B cell (primary cell): ENCODE results near the gene RGR. TPM values are rescaled to one million over a fixed set of nuclear protein-coding genes. Genes with fewer than 3 reads are reported as not detected.

ENCODE experiments used
- ATAC-seq: fragments of 200-7000 bp; cut with Tn5 transposase; one replicate; pipeline ENCODE4 v1.10.0; 2021; ENCODE audit warnings: low read depth, mild to moderate bottlenecking, moderate number of reproducible peaks, moderate library complexity
- CTCF ChIA-PET: fragments of 350-600 bp; sonication (Branson Sonifier 250); formaldehyde crosslinking; loops from one replicate; lab custom pipeline; 2021; ENCODE audit warnings: antibody characterized with exemption, inconsistent platforms; lab: Charles Lee
- POLR2A ChIA-PET: fragments of 350-600 bp; sonication (Branson Sonifier 250); formaldehyde crosslinking; loops from one replicate; lab custom pipeline; 2021; ENCODE audit warnings: antibody characterized with exemption; lab: Charles Lee
- DNase-seq: peaks from one replicate; pipeline ENCODE4 v3.0.0; 2013
- H2AFZ ChIP-seq: 2 replicates; pipeline ENCODE4 v1.6.1; 2012; ENCODE audit warnings: mild to moderate bottlenecking, low read depth, low read length; ENCODE audit not compliant: insufficient read depth, poor library complexity, severe bottlenecking
- H3K27ac ChIP-seq, 2 donors: 1 replicate in 1 of 2; 2 replicates in 1 of 2; pipeline ENCODE4 v1.5.1; 2012 to 2013; ENCODE audit warnings: low read length in 2 of 2, mild to moderate bottlenecking in 2 of 2, moderate library complexity in 1 of 2
- H3K27me3 ChIP-seq, 4 experiments: fragments of 200-600 bp in 1 of 4; sonication (generic) in 1 of 4; replicated peaks in 1 of 4; 1 replicate in 2 of 4; 2 replicates in 2 of 4; pipeline versions ENCODE4 v1.6.1 to v1.7.0; 2013 to 2016; ENCODE audit warnings: low read length in 3 of 4, mild to moderate bottlenecking in 2 of 4, mixed read lengths in 1 of 4, moderate library complexity in 1 of 4; ENCODE audit not compliant: insufficient read depth in 4 of 4, control insufficient read depth in 3 of 4; ENCODE audit errors: control extremely low read depth in 1 of 4
- H3K36me3 ChIP-seq, 2 experiments: replicated peaks in 1 of 2; 1 replicate in 1 of 2; 2 replicates in 1 of 2; pipeline versions ENCODE4 v1.6.1 to v1.7.1; 2013; ENCODE audit warnings: low read length in 1 of 2; ENCODE audit not compliant: insufficient read depth in 2 of 2, control insufficient read depth in 1 of 2; ENCODE audit errors: control extremely low read depth in 1 of 2, extremely low read depth in 1 of 2
- H3K4me1 ChIP-seq, 2 donors: fragments of 200-600 bp in 1 of 2; sonication (generic) in 1 of 2; 1 replicate in 1 of 2; 2 replicates in 1 of 2; pipeline versions ENCODE4 v1.5.1 to v1.6.1; 2013 to 2017; ENCODE audit warnings: low read length in 2 of 2; ENCODE audit not compliant: control insufficient read depth in 2 of 2, insufficient read depth in 2 of 2
- H3K4me2 ChIP-seq: replicated peaks from 2 replicates; pipeline ENCODE3; 2012; ENCODE audit warnings: mild to moderate bottlenecking, low read depth, low read length; ENCODE audit not compliant: poor library complexity, severe bottlenecking
- H3K4me3 ChIP-seq, 5 experiments: fragments of 200-600 bp in 1 of 5; sonication (generic) in 1 of 5; 1 replicate in 3 of 5; 2 replicates in 2 of 5; pipeline versions ENCODE4 v1.5.1 to v1.7.0; 2011 to 2016; ENCODE audit warnings: low read length in 4 of 5, mild to moderate bottlenecking in 4 of 5, low read depth in 2 of 5, control low read depth in 1 of 5, moderate library complexity in 1 of 5; ENCODE audit not compliant: insufficient read depth in 1 of 5; ENCODE audit errors: control extremely low read depth in 1 of 5, extremely low read depth in 1 of 5
- H3K79me2 ChIP-seq: fragments of 200-600 bp; sonication (generic); one replicate; pipeline ENCODE4 v1.6.0; 2016; ENCODE audit warnings: low read length; ENCODE audit not compliant: control insufficient read depth, insufficient read depth
- H3K9ac ChIP-seq: fragments of 200-600 bp; sonication (generic); 2 replicates; pipeline ENCODE4 v1.6.1; 2017; ENCODE audit warnings: mild to moderate bottlenecking, low read length, moderate library complexity
- H3K9me3 ChIP-seq, 3 donors: one replicate each; pipeline versions ENCODE4 v1.6.1 to v1.7.1; 2013; ENCODE audit warnings: low read length in 2 of 3; ENCODE audit not compliant: control insufficient read depth in 2 of 3, insufficient read depth in 1 of 3; ENCODE audit errors: control extremely low read depth in 1 of 3
- H4K20me1 ChIP-seq: 2 replicates; pipeline ENCODE4 v1.6.0; 2012; ENCODE audit warnings: mild to moderate bottlenecking, low read length; ENCODE audit not compliant: insufficient read depth, control insufficient read depth, poor library complexity, severe bottlenecking
- H3K27ac Mint-ChIP-seq: one replicate; pipeline ENCODE4 v1.8.0; 2021; ENCODE audit warnings: mixed read lengths
- H3K27me3 Mint-ChIP-seq: one replicate; pipeline ENCODE4 v1.8.0; 2021; ENCODE audit warnings: mixed read lengths
- H3K4me1 Mint-ChIP-seq: one replicate; pipeline ENCODE4 v1.8.0; 2021; ENCODE audit warnings: mixed read lengths
- H3K4me3 Mint-ChIP-seq: one replicate; pipeline ENCODE4 v1.8.0; 2021; ENCODE audit warnings: mixed read lengths
- H3K9me3 Mint-ChIP-seq: one replicate; pipeline ENCODE4 v1.8.0; 2022; ENCODE audit warnings: mixed read lengths; ENCODE audit not compliant: insufficient read depth
- EZH2 ChIP-seq: IDR thresholded peaks from 2 replicates; pipeline ENCODE4 v1.6.1; 2012; ENCODE audit warnings: borderline replicate concordance, low read depth, mild to moderate bottlenecking, moderate library complexity, low read length; ENCODE audit not compliant: insufficient read depth, poor library complexity, severe bottlenecking
- WGBS: methylation state at CpG from one replicate; pipeline ENCODE4 v1.1.5; 2013; ENCODE audit warnings: missing lambda C conversion rate; ENCODE audit not compliant: insufficient coverage; 5-methylcytosine and 5-hydroxymethylcytosine counted together
- intact Hi-C: fragments of 100-400 bp; cut with micrococcal nuclease; formaldehyde crosslinking; loops from one replicate; pipeline ENCODE4 v1.10.0; 2022
- polyA plus RNA-seq: library from polyadenylated mRNA; depleted of rRNA; stranded (reverse); fragments of >200 nt; gene quantifications from 2 replicates; pipeline ENCODE4 v1.2.3, GENCODE V29; 2012
- total RNA-seq, 2 donors: library from RNA; stranded (reverse); fragments of 120-200 nt in 1 of 2; gene quantifications; 1 replicate in 1 of 2; 2 replicates in 1 of 2; pipeline versions ENCODE4 v1.2.3 to v1.2.4, GENCODE V29; 2013 to 2022
- TF ChIP-seq, protein P1 (sequence below): fragments of 200-600 bp; IDR thresholded peaks from one replicate; pipeline ENCODE4 v1.8.0; 2022; ENCODE audit warnings: antibody characterized with exemption, mild to moderate bottlenecking

Gene RGR
- total and polyA plus RNA-seq, 2 donors (not counting 1 experiment from before 2014, with no cell fraction given): not detected

DNA sequence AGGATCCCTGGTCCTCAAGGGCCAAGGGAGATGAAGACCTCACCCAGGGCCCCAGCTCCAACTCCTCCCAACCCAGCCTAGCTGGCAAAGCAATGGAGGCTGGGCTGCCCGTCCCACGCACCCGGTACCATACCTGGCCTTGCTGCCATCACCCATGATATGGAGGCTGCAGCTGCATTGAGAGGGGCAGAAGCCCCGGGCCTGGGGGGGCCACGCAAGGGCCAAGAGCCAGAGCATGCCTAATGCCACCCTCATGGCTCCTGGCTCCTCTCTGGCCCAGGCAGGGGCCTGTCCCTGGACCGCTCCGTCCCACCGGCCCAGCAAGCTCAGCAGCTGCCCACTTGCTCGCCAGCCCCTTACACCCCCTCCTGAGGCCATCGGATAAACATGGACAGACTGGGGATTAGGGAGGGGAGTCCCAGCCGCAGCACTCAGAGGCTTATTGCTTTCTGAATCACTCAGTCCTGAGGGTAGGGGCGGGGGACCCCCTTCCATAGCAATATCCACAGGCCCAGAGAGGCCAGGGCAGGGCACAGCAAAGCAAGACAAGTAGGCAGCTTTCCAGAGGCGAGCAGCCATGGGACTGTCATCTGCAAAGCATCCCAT is 3.6 kb upstream of the RGR start, which contains the start of gene LRIT1:
Gene LRIT1, minus strand, starts transcription at position 362 of the 606 bp plus-strand sequence. Its CDS starts 107 bp downstream, at position 255.
- Histone ChIP-seq H3K9me3 (peaks cover 0 to 6% (median 0%) of the 10 kb centered on the region in 3 donors), H3K9ac (no peak within 1 kb of the TSS), H3K27ac (no peak within 1 kb of the TSS), H2AFZ (no peak within 1 kb of the TSS), H3K4me2 (no peak within 1 kb of the TSS), H3K4me3 (no peak within 1 kb of the TSS), H3K36me3 (no peaks in the 10 kb centered on the region), H3K4me1 (no peaks in the 10 kb centered on the region), H3K27me3 (peaks cover 0 to 2% (median 0%) of the 10 kb centered on the region in 4 experiments), H4K20me1 (no peaks in the 10 kb centered on the region), H3K79me2 (no peaks in the 10 kb centered on the region)
- Mint-ChIP-seq H3K4me3 (no peak within 1 kb of the TSS), H3K27ac (no peak within 1 kb of the TSS), H3K27me3 (peaks cover 15% of the 10 kb centered on the region), H3K9me3 (no peaks in the 10 kb centered on the region), H3K4me1 (no peaks in the 10 kb centered on the region)
- ChIA-PET CTCF (interaction anchor here (0.7 kb wide), 1 partner anchor 21 kb away, joined by 3 read pairs; no protein-coding TSS in a partner anchor), POLR2A (no interaction called here)
- DNase-seq (no peak), ATAC-seq (no peak)
- WGBS: 88% methylated on average over 9 of the region's 13 CpGs
- TF ChIP-seq, protein P1, sequence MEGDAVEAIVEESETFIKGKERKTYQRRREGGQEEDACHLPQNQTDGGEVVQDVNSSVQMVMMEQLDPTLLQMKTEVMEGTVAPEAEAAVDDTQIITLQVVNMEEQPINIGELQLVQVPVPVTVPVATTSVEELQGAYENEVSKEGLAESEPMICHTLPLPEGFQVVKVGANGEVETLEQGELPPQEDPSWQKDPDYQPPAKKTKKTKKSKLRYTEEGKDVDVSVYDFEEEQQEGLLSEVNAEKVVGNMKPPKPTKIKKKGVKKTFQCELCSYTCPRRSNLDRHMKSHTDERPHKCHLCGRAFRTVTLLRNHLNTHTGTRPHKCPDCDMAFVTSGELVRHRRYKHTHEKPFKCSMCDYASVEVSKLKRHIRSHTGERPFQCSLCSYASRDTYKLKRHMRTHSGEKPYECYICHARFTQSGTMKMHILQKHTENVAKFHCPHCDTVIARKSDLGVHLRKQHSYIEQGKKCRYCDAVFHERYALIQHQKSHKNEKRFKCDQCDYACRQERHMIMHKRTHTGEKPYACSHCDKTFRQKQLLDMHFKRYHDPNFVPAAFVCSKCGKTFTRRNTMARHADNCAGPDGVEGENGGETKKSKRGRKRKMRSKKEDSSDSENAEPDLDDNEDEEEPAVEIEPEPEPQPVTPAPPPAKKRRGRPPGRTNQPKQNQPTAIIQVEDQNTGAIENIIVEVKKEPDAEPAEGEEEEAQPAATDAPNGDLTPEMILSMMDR: no peak
- no peak for TF ChIP-seq EZH2
- intact Hi-C loops: no loop called here

DNA sequence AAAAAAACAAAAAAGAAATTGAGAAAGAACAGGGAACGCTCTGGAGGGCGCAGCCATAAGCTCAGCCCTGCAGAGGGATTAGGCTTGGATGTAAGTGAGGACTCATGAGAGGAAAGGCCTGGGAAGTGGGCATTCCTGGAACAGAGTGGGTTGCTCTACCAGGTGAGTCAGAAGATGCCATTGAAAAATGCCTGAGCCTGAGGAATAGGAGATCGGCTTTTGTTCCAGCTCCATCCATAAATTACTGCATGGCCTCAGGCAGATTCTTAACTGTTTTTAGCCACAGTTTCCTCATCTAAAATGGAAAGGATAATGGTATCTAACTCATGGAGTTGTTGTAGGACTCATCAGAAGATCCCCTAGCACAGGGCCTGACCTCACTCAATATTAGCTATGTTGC is 1.1 kb upstream of the RGR start:
- intact Hi-C loops: no loop called here
- Histone ChIP-seq H3K27ac (no peak overlapping the region), H3K27me3 (peaks cover 0 to 2% (median 0%) of the 10 kb centered on the region in 4 experiments), H3K4me2 (no peak overlapping the region), H3K4me3 (no peak overlapping the region), H3K9me3 (no peaks in the 10 kb centered on the region), H3K36me3 (no peaks in the 10 kb centered on the region), H3K4me1 (no peaks in the 10 kb centered on the region), H4K20me1 (no peaks in the 10 kb centered on the region), H2AFZ (no peak overlapping the region), H3K9ac (no peak overlapping the region), H3K79me2 (no peaks in the 10 kb centered on the region)
- H3K9me3 Mint-ChIP-seq: no peaks in the 10 kb centered on the region
- 83% methylated on average over 2 of the region's 3 CpGs for WGBS
- ChIA-PET CTCF (no interaction called here), POLR2A (no interaction called here)
- no peak for TF ChIP-seq EZH2
- TF ChIP-seq, protein P1: no peak
- DNase-seq (no peak), ATAC-seq (no peak)
- no peaks in the 10 kb centered on the region for H3K4me1 Mint-ChIP-seq
- H3K27ac Mint-ChIP-seq: no peak overlapping the region
- H3K4me3 Mint-ChIP-seq: no peak overlapping the region
- H3K27me3 Mint-ChIP-seq: peaks cover 3% of the 10 kb centered on the region
